Motor neuron (in vitro differentiated cells): ENCODE data around the gene THADA. TPM values are rescaled to one million over a fixed set of nuclear protein-coding genes. Genes with fewer than 3 reads are reported as not detected.
A peak's percentile ranks its signal among the peaks of the same experiment; 100 is the strongest.

ENCODE experiments used
- ATAC-seq, 8 experiments: fragments of 200-7000 bp; cut with Tn5 transposase; replicated peaks in 6 of 8; 2 replicates each; pipeline ENCODE4 v1.8.0; 2021; ENCODE audit warnings: mild to moderate bottlenecking in 8 of 8, moderate library complexity in 8 of 8
- H3K27ac ChIP-seq, 2 donors: fragments of 250-450 bp; sonication (Bioruptor Pico); 2 replicates each; pipeline ENCODE4 v1.9.0; 2021; ENCODE audit warnings: antibody characterized with exemption in 2 of 2, mild to moderate bottlenecking in 2 of 2, moderate library complexity in 1 of 2
- H3K4me1 ChIP-seq, 2 donors: fragments of 250-450 bp; sonication (Bioruptor Pico); replicated peaks in 1 of 2; 2 replicates each; pipeline ENCODE4 v1.6.1; 2021; ENCODE audit warnings: antibody characterized with exemption in 2 of 2, mild to moderate bottlenecking in 2 of 2, moderate library complexity in 1 of 2
- H3K4me3 ChIP-seq, 5 donors: fragments of 250-450 bp; sonication (Bioruptor Pico); 2 replicates each; pipeline ENCODE4 v1.9.0; 2021; ENCODE audit warnings: antibody characterized with exemption in 5 of 5, mild to moderate bottlenecking in 5 of 5, moderate library complexity in 4 of 5
- WGBS, 10 experiments: fragments of 450-650 bp; shearing (Covaris generic); methylation state at CpG; one replicate each; pipeline ENCODE4 v1.0.0; 2022; 5-methylcytosine and 5-hydroxymethylcytosine counted together
- in situ Hi-C, 9 experiments: fragments of 400-800 bp; cut with MboI; loops; one replicate each; pipeline ENCODE4 v1.15.0; 2021; ENCODE audit warnings: low sequenced_read_pairs in 9 of 9, low pct_unique_long_range_greater_than_20kb in 2 of 9; ENCODE audit not compliant: unreplicated experiment in 9 of 9
- total RNA-seq, 8 experiments: library from RNA; unstranded; fragments of 300-600 nt; gene quantifications; 2 replicates each; pipeline versions ENCODE4 v1.2.3 to v1.2.4, GENCODE V29; 2022

THADA gene
- total RNA-seq, 8 experiments from 2014 or later, result 10.4 to 33.6 (median 15.9) TPM

GRCh38 chr2:43361286-43361685 lies 234.6 kb downstream of the THADA start:
- no peak overlapping the region for H3K27ac ChIP-seq
- in situ Hi-C loops, result no loop called here
- WGBS, 10 experiments, result 0 to 100% (median 82%) methylated on average over 1 to 2 of the region's 2 CpGs; no CpG with 5 or more reads in 1 of the 10 experiments
- no peak overlapping the region for H3K4me3 ChIP-seq
- ATAC-seq, result peak in 2 of 8 experiments; percentile 31 to 47
- H3K4me1 ChIP-seq, result peaks cover 0 to 6% of the 10 kb centered on the region in 2 donors

GRCh38 chr2:43360137-43360536 lies 235.7 kb downstream of the THADA start:
- in situ Hi-C loops, result no loop called here
- Histone ChIP-seq H3K4me3 (no peak overlapping the region), H3K4me1 (peaks cover 0 to 6% of the 10 kb centered on the region in 2 donors), H3K27ac (no peak overlapping the region)
- WGBS, 10 experiments, result 60 to 100% (median 79%) methylated on average over 1 to 3 of the region's 3 CpGs; no CpG with 5 or more reads in 1 of the 10 experiments
- ATAC-seq, result peak in 1 of 8 experiments; percentile 29

- Histone ChIP-seq H3K4me1 (peaks cover 0 to 6% of the 10 kb centered on the region in 2 donors), H3K27ac (no peak overlapping the region), H3K4me3 (no peak overlapping the region)
- in situ Hi-C loops, result no loop called here
- 14 to 100% (median 32%) methylated on average over 1 to 2 of the region's 2 CpGs; no CpG with 5 or more reads in 4 of the 10 experiments for WGBS, 10 experiments
- peak in 3 of 8 experiments; percentile 47 to 86 (median 62) for ATAC-seq
These were observed 237.2 kb downstream of the THADA start for GRCh38 chr2:43358410-43359201.

GRCh38 chr2:43356774-43357173 lies 239.1 kb downstream of the THADA start:
- Histone ChIP-seq H3K4me1 (peaks cover 0 to 2% of the 10 kb centered on the region in 2 donors), H3K4me3 (no peak overlapping the region), H3K27ac (no peak overlapping the region)
- in situ Hi-C loops, result no loop called here
- ATAC-seq, result peak in 1 of 8 experiments; percentile 24

- in situ Hi-C loops, result no loop called here
- H3K4me3 ChIP-seq, result no peak overlapping the region
- ATAC-seq, result no peak
- H3K4me1 ChIP-seq, result peaks cover 9 to 13% of the 10 kb centered on the region in 2 donors
- 88 to 100% (median 97%) methylated on average over 2 to 3 of the region's 3 CpGs for WGBS, 10 experiments
- no peak overlapping the region for H3K27ac ChIP-seq
These were observed 240.4 kb downstream of the THADA start for GRCh38 chr2:43355399-43355798.

GRCh38 chr2:43349904-43350303 lies 245.9 kb downstream of the THADA start:
- peaks cover 64 to 66% of the 10 kb centered on the region in 2 donors for H3K4me1 ChIP-seq
- H3K27ac ChIP-seq, result peak overlapping the region; percentile 55 to 73
- ATAC-seq, result peak in 6 of 8 experiments; percentile 35 to 75 (median 54)
- in situ Hi-C loops, result no loop called here
- 0 to 36% (median 23%) methylated on average over 1 to 3 of the region's 3 CpGs for WGBS, 10 experiments
- H3K4me3 ChIP-seq, result no peak overlapping the region

- Histone ChIP-seq H3K4me1 (peaks cover 72 to 74% of the 10 kb centered on the region in 2 donors), H3K4me3 (no peak overlapping the region), H3K27ac (peak overlapping the region; percentile 55 to 73)
- peak; percentile 46 to 81 (median 72) for ATAC-seq
- 0 to 33% (median 12%) methylated on average over 1 of the region's 1 CpG; no CpG with 5 or more reads in 4 of the 10 experiments for WGBS, 10 experiments
- in situ Hi-C loops, result no loop called here
These were observed 246.8 kb downstream of the THADA start for GRCh38 chr2:43348908-43349661.

GRCh38 chr2:43347746-43348145 lies 248.1 kb downstream of the THADA start:
- Histone ChIP-seq H3K4me3 (no peak overlapping the region), H3K4me1 (peaks cover 83 to 85% of the 10 kb centered on the region in 2 donors), H3K27ac (no peak overlapping the region)
- ATAC-seq, result no peak
- in situ Hi-C loops, result no loop called here
- 43 to 100% (median 69%) methylated on average over 1 to 4 of the region's 4 CpGs; no CpG with 5 or more reads in 1 of the 10 experiments for WGBS, 10 experiments

GRCh38 chr2:43346602-43347567 lies 249.0 kb downstream of the THADA start:
- H3K4me1 ChIP-seq, result peaks cover 83 to 85% of the 10 kb centered on the region in 2 donors
- no peak overlapping the region for H3K4me3 ChIP-seq
- peak in 3 of 8 experiments; percentile 19 to 28 (median 23) for ATAC-seq
- H3K27ac ChIP-seq, result peak overlapping the region in 1 of 2 donors; percentile 52
- WGBS, 10 experiments, result 48 to 100% (median 78%) methylated on average over 5 to 13 of the region's 13 CpGs; no CpG with 5 or more reads in 1 of the 10 experiments
- in situ Hi-C loops, result no loop called here

- peak in 1 of 8 experiments; percentile 21 for ATAC-seq
- no peak overlapping the region for H3K4me3 ChIP-seq
- peak overlapping the region in 1 of 2 donors; percentile 52 for H3K27ac ChIP-seq
- peaks cover 79 to 82% of the 10 kb centered on the region in 2 donors for H3K4me1 ChIP-seq
- WGBS, 10 experiments, result 8 to 98% (median 23%) methylated on average over 4 to 5 of the region's 5 CpGs
- in situ Hi-C loops, result no loop called here
These were observed 250.0 kb downstream of the THADA start for GRCh38 chr2:43345872-43346271.

- in situ Hi-C loops, result no loop called here
- WGBS, 10 experiments, result 0 to 90% (median 15%) methylated on average over 1 to 5 of the region's 5 CpGs; no CpG with 5 or more reads in 2 of the 10 experiments
- Histone ChIP-seq H3K4me3 (no peak overlapping the region), H3K4me1 (peaks cover 74 to 82% of the 10 kb centered on the region in 2 donors), H3K27ac (peak overlapping the region in 1 of 2 donors; percentile 52)
- peak in 5 of 8 experiments; percentile 34 to 69 (median 37) for ATAC-seq
These were observed 250.4 kb downstream of the THADA start for GRCh38 chr2:43345391-43345813.

GRCh38 chr2:43344868-43345373 lies 250.9 kb downstream of the THADA start:
- in situ Hi-C loops, result no loop called here
- Histone ChIP-seq H3K4me1 (peaks cover 69 to 79% of the 10 kb centered on the region in 2 donors), H3K27ac (peak overlapping the region in 1 of 2 donors; percentile 52), H3K4me3 (no peak overlapping the region)
- ATAC-seq, result peak in 4 of 8 experiments; percentile 3 to 22 (median 13)
- WGBS, 10 experiments, result 0 to 41% (median 27%) methylated on average over 2 to 5 of the region's 5 CpGs
